GM10847 (cell line): Measurements from ENCODE around the gene SERPINE1.

ENCODE experiments used
- POLR2A ChIP-seq: IDR thresholded peaks from 2 replicates; pipeline ENCODE4 v1.6.1; 2011; ENCODE audit not compliant: insufficient read length; ENCODE audit errors: extremely low read depth

Gene SERPINE1

GRCh38 chr7:101116898-101117297 lies 10.0 kb upstream of the SERPINE1 start:
- no peak for TF ChIP-seq POLR2A

- TF ChIP-seq POLR2A: no peak
Observed at GRCh38 chr7:101118856-101119255, 8.0 kb upstream of the SERPINE1 start.

- no peak for TF ChIP-seq POLR2A
Observed at GRCh38 chr7:101119876-101120275, 7.0 kb upstream of the SERPINE1 start.

GRCh38 chr7:101120315-101120714 lies 6.6 kb upstream of the SERPINE1 start:
- no peak for TF ChIP-seq POLR2A

GRCh38 chr7:101121991-101122932 lies 4.6 kb upstream of the SERPINE1 start:
- no peak for TF ChIP-seq POLR2A

- TF ChIP-seq POLR2A: no peak
Observed at GRCh38 chr7:101122933-101123702, 3.8 kb upstream of the SERPINE1 start.

- no peak for TF ChIP-seq POLR2A
Observed at GRCh38 chr7:101123703-101124068, 3.2 kb upstream of the SERPINE1 start.

- no peak for TF ChIP-seq POLR2A
Observed at GRCh38 chr7:101124376-101125056, 2.4 kb upstream of the SERPINE1 start.

GRCh38 chr7:101125989-101126650 lies 784 bp upstream of the SERPINE1 start:
- no peak for TF ChIP-seq POLR2A

GRCh38 chr7:101127460-101128039 lies 646 bp downstream of the SERPINE1 start:
- no peak for TF ChIP-seq POLR2A

- TF ChIP-seq POLR2A: no peak
Observed at GRCh38 chr7:101128040-101128834, 1.3 kb downstream of the SERPINE1 start.

- no peak for TF ChIP-seq POLR2A
Observed at GRCh38 chr7:101129603-101130117, 2.8 kb downstream of the SERPINE1 start.

GRCh38 chr7:101133621-101134398 lies 6.9 kb downstream of the SERPINE1 start:
- no peak for TF ChIP-seq POLR2A
